Measurements from ENCODE around the gene COX14. TPM values are rescaled to one million over a fixed set of nuclear protein-coding genes. Genes with fewer than 3 reads are reported as not detected.
A peak's percentile ranks its signal among the peaks of the same experiment; 100 is the strongest.

COX14 gene
- total and polyA plus RNA-seq, 8 donors, result 30.5 to 77.6 (median 36.6) TPM

DNA sequence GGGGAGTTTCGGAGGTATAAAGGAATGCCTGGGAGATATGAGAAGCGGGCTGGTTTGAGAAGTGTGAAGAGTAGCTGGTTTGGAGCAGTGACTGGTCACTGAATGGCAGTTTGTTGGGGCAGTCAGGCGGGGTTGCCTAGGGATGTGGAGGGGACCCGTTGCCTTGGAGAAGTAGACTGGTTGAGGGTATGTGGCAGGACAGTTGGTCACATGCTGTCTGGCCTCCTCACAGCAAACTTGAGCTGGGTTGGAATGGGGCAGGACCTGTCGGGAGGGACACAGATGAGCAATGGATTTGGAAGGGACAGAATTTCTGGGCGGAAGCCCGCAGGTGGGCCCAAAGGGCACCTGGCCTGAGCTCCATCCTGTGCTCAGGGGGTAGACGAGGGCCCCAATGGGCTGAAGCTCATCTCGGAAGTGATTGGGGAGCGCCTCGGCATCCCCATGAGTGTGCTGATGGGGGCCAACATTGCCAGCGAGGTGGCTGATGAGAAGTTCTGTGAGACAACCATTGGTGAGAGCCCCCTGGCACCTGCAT, 6.1 kb upstream of the COX14 start:
- intact Hi-C loops (cut with DNase I), result no loop called here

DNA sequence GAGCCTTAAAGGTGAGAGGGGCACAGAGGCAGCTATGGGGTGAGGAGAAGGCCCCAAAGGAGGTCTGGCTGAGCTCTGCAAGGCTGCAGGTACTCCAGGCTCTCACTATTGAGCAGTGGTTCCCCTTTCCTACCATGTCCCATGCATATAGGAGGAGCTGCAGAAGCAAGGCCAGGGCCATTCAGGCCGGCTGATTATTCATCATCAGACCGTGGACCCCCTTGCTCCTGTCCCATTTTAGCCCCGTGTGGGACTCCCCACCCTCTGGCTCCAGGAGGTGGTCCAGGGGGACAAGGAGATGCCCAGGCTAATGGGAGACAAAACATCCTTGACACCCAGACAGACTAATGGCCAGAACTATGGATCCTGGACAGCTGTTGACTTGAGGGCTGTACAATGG, 5.1 kb upstream of the COX14 start:
- Histone ChIP-seq H3K27me3 (no peaks in the 10 kb centered on the region), H3K9me3 (no peaks in the 10 kb centered on the region), H3K4me3 (no peak overlapping the region), H3K4me1 (peaks cover 26 to 29% of the 10 kb centered on the region in 2 donors), H3K36me3 (no peaks in the 10 kb centered on the region), H3K27ac (no peak overlapping the region)
- DNase-seq (no peak), ATAC-seq (no peak)
- intact Hi-C loops (cut with DNase I), result no loop called here
- TF ChIP-seq, protein P1, sequence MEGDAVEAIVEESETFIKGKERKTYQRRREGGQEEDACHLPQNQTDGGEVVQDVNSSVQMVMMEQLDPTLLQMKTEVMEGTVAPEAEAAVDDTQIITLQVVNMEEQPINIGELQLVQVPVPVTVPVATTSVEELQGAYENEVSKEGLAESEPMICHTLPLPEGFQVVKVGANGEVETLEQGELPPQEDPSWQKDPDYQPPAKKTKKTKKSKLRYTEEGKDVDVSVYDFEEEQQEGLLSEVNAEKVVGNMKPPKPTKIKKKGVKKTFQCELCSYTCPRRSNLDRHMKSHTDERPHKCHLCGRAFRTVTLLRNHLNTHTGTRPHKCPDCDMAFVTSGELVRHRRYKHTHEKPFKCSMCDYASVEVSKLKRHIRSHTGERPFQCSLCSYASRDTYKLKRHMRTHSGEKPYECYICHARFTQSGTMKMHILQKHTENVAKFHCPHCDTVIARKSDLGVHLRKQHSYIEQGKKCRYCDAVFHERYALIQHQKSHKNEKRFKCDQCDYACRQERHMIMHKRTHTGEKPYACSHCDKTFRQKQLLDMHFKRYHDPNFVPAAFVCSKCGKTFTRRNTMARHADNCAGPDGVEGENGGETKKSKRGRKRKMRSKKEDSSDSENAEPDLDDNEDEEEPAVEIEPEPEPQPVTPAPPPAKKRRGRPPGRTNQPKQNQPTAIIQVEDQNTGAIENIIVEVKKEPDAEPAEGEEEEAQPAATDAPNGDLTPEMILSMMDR (IDR thresholded peaks at IDR 0.05), result no peak

More for the DNA sequence above, 6.1 kb upstream of the COX14 start:
- no peaks in the 10 kb centered on the region for H3K27me3 ChIP-seq
- peaks cover 0 to 7% of the 10 kb centered on the region in 2 donors for H3K36me3 ChIP-seq
- ATAC-seq (no peak), DNase-seq (no peak)
- TF ChIP-seq, protein P1 (IDR thresholded peaks at IDR 0.05), result no peak
- H3K9me3 ChIP-seq, result no peaks in the 10 kb centered on the region
- H3K4me3 ChIP-seq, result no peak overlapping the region
- H3K4me1 ChIP-seq, result peaks cover 21 to 24% of the 10 kb centered on the region in 2 donors
- H3K27ac ChIP-seq, result no peak overlapping the region

DNA sequence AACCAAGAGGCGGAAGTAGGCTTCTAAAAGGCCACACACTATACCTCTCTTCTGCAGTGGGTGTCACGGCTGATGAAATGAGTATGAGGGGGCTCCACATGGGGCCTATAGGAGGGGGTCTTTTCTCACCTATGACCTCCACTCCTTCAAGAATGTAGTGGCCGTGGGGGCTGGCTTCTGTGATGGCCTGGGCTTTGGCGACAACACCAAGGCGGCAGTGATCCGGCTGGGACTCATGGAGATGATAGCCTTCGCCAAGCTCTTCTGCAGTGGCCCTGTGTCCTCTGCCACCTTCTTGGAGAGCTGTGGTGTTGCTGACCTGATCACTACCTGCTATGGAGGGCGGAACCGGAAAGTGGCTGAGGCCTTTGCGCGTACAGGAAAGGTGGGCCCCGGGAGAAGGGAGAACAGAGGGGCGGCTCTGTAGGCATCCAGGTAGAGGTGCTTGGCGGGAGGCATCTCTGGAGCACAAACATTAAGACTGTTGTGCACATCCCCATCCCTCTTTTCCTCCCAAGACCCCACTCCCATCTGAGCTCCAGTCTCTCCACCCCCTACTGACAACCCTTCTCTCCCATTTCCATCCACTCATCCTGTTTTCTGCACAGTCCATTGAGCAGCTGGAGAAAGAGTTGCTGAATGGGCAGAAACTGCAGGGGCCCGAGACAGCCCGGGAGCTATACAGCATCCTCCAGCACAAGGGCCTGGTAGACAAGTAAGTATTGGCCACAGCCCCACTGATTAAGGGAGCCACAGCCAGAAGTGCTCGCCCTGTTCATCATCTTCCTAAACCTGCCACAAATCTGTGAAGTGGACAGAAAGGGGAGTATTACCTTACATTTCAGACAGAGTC, 4.4 kb upstream of the COX14 start:
- H3K4me1 ChIP-seq, result peaks cover 26 to 29% of the 10 kb centered on the region in 2 donors
- no peak for DNase-seq
- intact Hi-C loops (cut with DNase I), result no loop called here
- H3K27me3 ChIP-seq, result no peaks in the 10 kb centered on the region
- no peak for ATAC-seq
- no peaks in the 10 kb centered on the region for H3K9me3 ChIP-seq
- TF ChIP-seq, protein P1 (IDR thresholded peaks at IDR 0.05), result no peak
- H3K4me3 ChIP-seq, result no peak overlapping the region
- H3K36me3 ChIP-seq, result no peaks in the 10 kb centered on the region
- no peak overlapping the region for H3K27ac ChIP-seq

DNA sequence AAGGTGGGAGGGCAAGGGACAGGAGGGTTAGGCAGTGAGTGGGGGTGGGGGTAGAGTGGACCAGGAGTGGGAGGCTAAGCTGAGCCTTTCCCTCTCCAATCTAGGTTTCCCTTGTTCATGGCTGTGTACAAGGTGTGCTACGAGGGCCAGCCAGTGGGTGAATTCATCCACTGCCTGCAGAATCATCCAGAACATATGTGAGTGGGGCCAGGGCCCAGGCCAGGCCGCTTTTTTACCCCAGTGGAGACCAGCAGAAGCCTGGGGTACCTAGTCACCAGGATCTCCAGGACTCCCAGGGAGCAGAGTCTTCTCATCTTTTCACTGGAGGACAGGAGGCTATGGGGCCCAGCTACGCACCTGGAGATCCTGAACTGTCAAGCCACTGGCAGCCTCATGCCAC, 2.7 kb upstream of the COX14 start:
- ATAC-seq (no peak), DNase-seq (no peak)
- Histone ChIP-seq H3K4me1 (peaks cover 20 to 40% of the 10 kb centered on the region in 2 donors), H3K4me3 (no peak overlapping the region), H3K9me3 (no peaks in the 10 kb centered on the region), H3K27ac (peak overlapping the region in 1 of 2 donors; percentile 98), H3K27me3 (no peaks in the 10 kb centered on the region), H3K36me3 (no peaks in the 10 kb centered on the region)
- TF ChIP-seq, protein P1 (IDR thresholded peaks at IDR 0.05), result no peak
- intact Hi-C loops (cut with DNase I), result no loop called here

DNA sequence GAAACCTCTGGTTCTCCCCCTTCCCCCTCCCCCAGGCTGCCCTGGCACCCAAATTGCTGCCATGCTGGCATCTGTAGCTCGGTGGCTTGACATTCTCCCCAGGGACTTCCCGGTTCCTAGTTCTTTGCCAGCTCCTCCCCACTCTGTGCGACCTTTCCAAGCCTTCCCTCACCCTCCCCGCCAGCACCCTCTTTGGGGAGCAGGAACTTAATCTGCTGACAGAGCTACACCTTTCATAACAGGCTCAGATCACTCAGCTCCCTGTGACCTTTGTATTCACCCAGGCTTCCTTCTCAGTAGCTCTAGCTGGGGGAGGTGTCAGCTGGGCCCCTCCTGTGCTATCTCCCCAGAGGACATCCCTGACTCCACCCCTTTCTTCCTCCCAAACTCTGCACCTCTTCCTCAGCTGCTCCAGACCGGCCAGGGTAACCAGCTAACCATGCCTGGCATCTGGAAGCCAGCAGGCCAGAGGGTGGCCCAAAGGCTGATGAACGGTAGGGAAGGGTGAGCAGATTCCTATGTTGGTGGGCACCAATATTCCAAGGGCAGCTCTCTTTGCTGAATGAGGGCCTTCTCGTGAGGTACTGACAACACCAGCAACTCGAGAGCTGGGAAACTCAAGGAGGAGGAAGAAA, 1.8 kb upstream of the COX14 start:
- Histone ChIP-seq H3K4me3 (no peak overlapping the region), H3K9me3 (no peaks in the 10 kb centered on the region), H3K27me3 (no peaks in the 10 kb centered on the region), H3K36me3 (no peaks in the 10 kb centered on the region), H3K4me1 (peaks cover 22 to 41% of the 10 kb centered on the region in 2 donors), H3K27ac (peak overlapping the region; percentile 89 to 98)
- intact Hi-C loops (cut with DNase I), result no loop called here
- DNase-seq (peak in 1 of 4 donors; percentile 64), ATAC-seq (peak; percentile 2)
- TF ChIP-seq, protein P1 (IDR thresholded peaks at IDR 0.05), result no peak
